ENCODE results near the gene CRHR1.

Gene CRHR1

DNA sequence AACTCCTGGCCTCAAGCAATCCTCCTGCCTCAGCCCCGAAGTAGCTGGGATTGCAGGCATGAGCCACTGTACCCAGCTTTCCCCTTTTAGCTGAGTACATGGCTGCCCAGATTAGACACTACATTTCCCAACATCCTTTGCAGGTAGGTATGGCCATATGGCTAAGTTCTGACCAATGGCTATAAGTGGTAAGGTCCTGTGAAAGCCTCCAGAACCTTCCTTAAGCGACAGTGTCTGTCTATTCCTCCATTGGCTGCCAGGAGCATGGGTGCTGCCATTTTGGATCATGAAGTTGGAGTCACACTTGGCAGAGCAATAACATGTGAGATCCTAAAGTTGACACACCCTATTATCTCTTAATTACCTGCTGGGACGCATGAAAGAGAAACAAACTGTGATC lies 24.4 kb upstream of the CRHR1 start:
- no peak for DNase-seq

DNA sequence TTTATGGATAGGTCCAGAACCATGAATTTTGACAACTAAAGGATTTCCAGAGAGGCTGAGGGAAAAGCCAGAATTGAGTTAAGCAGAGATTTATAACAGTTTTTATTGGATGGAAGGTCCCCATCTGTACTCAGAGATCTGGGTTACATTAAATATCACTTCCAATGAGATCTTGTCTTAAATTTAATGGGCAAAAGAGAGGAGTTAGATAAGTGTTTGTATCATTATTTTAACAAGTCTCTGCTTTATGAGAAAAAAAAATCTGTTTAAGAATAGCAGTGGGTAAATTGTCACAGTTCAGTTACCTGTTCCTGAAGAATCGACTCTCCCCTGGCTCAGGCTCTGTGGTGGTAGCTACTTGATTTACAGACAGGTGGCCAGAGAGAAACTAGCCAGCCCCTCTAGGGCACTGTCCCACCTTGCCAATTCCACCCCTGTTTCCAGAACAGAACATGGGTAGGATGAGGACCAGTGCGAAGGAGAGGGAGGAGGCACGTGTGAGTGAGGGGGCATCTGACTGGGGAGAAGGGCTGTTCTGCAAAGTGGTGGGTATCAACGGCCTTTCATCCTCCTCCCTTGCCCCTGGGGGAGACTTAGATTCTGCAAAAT lies 22.1 kb upstream of the CRHR1 start:
- no peak for DNase-seq

DNA sequence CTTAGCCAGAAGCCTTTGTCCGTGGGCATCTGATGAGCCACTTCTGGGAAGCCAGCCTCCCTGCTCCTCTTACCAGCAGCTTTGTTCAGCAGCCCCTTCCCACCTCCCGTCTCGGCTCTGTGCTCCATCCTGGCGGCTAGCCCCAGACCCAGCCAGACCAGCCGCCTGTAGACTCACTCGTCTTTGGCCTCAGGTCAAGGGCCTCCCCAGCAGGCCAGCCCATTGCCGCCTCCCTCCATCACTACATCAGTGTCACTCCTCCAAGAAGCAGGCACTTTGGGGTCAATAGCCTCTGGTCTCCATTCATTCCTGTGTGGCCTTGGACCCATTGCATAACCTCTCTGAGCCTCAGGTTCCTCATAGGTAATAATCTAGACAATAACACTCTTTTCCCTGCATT lies 20.9 kb upstream of the CRHR1 start:
- no peak for DNase-seq

DNA sequence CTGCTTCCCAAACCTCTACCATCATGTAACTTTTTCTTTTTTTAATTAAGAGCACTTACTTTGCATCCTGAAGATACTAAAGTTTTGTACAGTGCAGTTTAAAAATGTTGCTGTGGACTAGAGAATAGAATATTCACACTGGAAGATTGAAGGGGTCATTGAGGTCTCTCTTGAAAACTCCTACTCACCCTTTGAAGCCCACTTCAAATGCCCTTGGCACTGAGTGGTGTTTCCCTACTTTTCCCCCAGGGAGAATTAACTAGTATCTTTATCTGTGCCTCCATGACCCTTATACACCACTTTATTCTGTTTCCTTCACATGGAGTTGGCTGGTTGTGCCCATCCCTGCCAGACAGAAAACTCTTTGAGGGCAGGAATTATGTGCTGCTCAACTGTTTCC lies 19.6 kb upstream of the CRHR1 start:
- no peak for DNase-seq

DNA sequence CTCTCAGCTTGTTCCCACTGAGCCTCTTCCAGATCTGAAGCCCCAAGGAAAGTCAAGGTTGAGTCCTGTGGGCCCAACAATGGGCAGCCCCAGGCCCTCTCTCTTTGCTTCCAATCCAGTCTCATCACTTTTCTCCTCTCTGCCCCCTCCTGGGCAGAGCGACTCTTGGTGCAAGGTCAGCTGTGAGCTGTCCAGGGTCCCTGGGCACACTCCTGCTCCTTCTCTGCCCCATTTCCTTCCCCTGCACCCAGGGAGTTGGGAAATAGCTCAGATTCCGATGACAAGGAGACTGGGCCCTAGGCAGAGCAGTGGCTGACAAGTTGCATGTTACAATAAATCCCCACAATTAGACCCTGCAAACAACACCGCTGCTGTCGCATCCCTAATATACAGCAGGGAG lies 16.1 kb upstream of the CRHR1 start:
- DNase-seq = no peak

DNA sequence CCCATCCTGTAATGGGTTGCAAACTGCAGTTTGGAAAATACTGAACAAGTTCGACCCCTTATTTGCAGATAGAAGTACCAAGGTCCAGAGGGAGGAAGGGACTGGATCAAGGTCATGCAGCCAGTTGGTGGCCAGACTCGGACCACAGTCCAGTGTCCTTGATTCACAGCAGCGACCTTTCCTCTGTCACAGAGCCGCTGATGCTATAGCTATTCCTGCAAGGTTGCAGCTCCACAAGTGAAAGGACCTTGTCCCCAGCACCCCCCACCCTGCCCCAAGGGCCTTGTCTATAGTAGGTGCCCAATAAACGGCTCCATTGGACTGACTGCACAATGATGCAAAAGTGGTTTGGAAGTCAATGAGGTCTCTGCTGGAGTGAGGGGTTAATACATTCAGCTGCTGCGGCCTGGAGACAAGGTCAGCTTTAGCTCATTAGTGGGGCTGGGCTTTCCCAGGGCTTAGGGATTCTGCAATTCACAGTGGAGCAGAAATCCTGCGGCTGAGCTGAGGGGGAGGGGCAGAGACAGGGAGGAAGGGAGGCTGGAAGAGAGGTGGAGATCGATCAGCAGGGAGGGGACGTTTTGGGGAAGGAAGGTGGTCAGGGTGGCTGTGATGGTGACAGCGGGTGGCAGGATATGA lies 13.4 kb upstream of the CRHR1 start:
- DNase-seq = no peak

DNA sequence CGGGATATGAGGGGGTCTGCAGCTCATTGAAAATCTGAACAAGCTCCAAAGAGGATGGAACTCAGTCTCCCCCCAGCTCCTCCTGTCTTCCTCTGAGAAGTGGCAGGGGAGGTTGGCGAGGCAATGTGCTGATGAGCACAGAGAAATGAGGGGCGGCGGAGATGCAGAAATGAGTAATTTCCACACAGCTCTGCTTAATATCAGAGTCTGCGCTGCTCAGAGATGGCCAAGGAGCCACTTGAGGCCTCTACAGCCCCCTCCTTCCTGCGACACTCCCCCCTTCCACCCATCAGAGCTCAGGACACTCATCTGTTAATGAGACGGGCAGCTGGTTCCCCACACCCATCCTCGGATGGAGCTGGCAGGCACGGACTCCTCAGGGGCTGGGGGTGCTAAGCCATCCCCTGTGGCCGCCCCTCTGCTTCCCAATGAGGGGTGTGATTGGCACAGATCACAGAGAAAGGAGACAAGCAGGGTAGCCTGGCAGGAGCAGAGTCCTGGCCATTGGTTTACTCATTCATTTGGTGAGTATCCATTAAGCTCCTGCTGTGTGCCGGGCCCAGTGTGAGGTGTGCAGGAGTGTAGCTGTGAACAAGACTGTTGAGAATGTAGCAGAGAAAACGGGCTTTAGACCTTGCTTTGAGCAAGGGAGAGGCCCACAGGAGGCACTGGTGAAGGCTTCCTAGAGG lies 12.7 kb upstream of the CRHR1 start:
- DNase-seq = no peak

DNA sequence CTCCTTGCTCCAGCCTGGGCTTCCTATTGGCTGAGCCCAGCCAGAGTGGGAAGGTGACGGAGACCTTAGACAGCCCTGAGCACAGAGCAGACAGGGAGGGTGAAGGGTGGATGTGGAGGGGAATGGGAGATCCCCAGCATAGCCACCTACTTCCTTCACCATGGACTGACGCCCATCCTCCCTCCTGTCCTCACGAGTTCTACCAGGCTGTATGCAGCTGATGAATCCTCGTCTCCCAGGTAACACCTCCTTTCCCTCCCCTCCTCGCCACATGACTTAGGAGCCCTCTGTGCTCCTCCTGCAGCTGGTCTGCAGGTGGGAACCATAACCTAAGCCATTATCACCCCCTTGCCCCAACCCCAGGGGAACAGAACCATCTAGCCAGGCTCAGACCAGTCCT lies 9.0 kb upstream of the CRHR1 start:
- DNase-seq = no peak

DNA sequence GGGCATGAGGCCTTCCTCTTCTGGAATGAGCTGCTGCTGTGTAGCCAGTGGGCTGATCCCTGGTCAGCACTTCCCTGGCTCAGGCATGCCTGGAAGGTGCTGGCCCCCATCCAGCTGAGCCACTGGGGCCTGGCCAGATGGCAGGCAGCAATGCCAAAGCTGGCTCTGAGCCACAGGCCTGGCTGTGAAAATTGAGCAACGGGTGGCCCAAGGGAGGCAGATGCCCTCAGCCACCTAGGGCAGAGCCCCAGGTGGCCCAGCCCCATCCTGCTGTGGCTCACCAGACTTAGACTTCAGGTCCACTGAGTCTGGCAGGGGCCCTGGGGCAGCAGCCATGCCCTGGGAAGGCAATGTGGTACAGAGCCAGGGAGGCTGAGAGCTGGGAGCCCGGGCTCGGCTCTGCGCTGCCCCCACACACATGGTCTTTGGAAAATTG lies 8.5 kb upstream of the CRHR1 start:
- no peak for DNase-seq

DNA sequence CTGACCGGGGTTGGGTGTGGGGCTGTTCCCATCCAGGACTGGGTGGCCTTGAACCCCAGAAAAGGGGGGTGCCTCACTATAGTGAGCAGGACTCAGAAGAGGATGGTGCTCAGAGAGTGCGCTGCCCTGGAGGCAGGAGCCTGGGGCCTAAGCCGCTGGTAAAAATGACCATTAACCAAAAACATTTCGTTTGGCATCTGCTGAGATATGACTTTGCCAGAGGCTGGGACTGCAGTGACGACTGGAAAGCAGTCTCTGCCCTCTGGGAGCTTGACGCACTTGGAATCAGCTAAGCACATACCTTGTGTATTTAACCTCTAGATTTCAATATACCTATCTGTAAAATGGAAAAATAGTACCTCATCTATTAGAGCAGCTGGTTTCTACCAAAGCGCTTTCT lies 7.2 kb upstream of the CRHR1 start:
- no peak for DNase-seq

DNA sequence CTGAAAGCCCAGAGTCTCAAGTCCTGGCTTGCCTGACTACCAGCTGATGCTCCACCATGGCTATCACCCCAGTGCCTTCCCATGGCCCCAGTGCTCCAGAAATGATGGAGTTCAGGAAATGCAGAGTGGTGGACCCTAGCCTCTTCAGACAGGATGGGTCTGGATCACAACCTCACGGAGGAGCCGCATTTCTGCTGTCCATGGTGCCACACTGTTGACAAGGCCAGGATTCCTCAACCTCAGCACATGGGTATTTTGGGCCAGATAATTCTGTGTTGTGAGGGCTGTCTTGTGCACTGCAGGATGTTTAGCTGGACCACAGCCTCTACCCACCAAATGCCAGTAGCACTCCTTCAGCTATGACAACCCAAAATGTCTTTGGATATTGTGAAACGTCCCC lies 6.7 kb upstream of the CRHR1 start:
- DNase-seq = no peak

DNA sequence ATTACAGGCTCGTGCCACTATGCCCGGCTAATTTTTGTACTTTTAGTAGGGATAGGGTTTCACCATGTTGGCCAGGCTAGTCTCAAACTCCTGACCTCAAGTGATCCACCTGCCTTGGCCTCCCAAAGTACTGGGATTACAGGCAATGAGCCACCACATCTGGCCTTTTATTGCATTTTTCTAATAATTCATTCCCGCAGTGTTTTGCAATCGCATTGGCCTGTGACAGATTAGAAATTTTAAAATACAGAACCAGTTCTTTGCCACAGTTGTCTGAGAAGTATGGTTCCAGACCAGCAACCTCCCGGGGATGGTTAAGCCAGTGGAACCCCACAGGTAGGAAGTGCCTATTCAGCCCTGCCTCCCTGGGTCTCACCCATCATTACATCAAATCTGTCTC lies 3.2 kb upstream of the CRHR1 start:
- DNase-seq = no peak

DNA sequence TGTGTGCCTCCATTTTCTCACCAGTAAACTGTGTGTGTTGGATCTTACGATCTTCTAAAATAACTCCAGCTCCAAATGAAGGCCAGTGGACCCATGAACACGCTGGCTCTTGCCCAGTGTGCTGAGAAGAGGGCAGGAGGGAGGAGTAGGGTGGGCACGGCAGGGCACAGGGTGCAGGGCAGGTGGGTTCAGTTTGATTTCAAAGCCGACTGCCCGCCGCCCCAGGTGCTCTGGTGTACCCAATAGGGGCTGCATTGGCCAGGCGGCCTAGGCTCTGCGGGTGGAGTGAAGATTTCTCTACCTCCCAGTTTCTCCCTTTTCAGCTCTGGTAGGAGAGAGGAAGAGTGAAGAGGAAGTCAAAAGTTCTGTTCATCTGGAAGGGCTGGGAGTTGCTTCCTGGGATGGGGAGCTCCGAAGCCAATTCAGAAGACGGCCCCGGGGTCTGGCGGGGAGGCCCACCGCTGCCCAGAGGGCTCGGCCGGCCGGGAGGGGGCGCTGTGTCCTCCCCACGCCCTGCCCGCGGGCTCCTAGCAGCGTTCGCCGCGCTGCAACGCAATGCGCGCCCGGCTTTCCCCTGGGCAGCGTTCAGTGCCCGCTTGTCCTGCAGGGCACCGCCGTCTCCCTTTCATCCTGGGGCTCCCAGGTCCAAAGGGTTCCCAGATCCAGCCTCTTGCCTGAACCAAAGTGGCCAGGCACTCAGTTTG lies 1.1 kb upstream of the CRHR1 start:
- DNase-seq = no peak

DNA sequence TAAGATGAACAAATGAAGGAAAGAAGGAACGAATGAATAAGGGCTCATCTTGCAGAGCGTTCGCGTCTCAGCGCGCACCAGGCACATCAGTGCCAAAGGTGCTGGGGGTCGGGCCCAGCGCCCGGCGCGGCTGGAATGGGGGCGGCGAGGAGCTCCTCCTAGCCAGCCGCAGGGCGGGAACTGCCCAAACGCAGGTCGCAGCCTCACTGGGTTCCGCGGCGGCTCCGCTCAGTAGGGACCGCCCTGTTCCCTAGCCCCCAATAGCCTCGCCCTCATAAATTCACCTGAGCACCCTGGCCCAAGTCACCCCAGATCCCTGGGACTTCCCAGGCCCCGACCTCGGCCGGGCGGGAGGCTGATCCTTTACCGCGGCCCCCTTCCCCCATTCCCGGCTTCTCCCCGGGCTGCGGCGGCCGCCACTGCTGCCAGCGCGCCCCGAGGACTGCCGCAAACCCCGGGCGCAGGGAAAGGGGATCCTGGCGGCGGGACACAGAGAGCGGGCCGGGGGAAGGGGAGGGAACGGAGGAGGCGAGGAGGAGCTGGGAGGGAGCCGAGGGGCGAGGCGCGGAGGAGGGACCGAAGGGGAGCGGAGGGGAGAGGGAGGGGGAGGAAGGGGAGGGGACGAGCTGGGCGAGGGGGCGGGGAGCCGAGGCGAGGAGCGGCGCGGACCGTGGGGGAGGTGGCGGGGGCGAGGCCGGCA lies 377 bp upstream of the CRHR1 start:
- DNase-seq = no peak

DNA sequence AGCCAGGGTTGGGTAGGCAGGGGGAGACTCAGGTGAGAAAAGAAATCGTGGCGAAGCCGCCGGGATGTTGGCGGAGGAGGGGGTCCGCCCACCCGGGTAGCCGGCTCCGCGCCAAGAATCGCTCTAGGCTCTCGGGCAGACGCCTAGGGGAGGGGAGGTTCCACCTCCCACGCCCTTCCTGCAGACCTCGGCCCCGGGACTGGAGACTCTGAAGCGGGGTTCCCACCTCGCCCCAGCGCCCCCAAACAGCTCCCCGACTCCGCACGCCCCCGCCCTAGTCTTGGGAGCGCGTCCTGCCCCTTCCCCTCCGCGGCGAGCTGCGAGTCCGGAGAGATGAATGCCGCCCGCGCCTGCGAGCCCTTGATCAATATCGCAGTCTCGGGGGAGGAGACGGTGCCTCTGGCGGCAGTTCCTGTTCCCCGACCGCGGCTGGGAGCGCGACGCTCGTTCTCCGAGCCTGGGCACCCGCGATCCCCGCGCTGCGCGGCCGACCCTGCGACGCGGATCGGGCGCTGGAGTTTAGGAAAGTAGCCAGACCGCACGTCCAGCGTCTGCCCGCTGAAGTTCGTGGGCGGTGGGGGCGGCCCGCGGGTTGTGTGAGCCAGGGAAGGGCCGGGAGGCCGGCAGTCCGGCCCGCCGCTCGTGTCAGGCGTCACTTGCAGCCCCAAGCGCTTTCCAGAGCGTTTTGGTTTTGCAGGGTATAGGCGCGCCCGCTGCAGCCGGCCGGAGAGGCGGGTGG lies 790 bp downstream of the CRHR1 start:
- DNase-seq = no peak

DNA sequence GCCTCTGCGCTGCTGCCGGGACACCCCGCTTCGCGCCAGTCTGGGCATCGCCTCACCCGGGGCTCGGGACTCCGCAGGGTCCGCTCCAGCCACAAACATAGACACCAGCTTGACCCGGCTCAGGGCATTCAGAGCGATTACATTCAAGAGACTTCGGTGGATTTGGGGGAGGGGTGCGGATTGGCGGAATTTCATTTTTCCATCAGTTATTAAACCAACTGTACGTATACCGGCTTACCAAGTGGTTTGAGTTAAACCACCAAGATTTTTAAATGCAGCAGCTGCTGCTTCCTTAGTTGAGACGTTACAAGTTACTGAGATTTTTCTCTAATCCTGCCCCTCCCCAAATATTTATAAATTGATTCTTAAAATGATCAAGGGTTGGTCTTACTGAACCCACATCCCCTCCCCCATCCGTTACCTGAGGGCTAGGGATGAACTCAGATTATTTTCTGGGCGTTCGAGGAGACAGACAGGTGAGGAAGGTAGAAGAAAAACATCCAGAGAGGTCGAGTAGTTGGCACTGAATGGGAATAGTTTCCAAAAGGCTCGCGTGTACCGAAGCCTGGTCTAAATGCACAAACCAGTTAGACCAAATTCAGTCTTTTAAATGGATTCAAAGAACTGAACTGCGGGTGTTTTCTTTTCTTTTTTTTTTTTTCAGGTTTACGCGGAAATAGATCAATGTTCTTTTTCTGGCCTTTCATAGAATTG lies 1.5 kb downstream of the CRHR1 start:
- DNase-seq = no peak

DNA sequence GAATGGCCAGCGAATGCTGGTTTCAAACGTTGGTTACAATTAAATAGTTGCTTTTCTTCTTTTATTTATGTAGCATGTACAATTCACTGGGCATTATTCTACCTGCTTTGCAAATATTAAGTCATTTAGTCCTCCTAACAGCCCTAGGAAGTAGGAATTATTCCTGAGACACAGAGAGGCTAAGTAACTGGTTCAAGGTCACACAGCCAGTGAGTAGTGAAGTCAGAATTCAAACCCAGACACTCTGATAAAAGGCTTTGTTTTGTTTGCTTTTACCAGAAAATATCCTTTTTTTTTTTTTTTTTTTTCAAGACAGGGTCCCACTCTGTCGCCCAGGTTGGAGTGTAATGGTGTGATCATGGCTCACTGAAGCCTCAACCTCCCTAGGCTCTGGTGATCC lies 2.2 kb downstream of the CRHR1 start:
- no peak for DNase-seq

DNA sequence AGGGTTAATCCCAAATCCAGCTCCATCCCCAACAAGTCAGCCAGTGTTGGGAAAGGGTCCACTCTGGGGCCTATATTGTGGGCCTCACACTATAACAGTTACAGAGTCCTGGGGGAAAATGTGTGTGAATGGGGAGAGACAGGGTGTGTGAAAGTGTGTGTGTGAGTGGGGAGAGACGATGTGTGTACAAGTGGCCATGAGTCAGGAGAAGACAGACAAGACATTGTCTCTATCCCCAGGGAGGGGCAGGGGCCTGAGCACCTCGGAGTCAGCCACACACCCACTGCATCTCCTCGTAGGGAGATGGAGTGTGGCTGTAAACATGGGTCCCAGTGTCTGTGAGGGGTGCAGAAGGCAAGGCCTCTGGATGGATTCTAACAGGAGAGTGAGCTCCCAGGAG lies 2.9 kb downstream of the CRHR1 start:
- no peak for DNase-seq

DNA sequence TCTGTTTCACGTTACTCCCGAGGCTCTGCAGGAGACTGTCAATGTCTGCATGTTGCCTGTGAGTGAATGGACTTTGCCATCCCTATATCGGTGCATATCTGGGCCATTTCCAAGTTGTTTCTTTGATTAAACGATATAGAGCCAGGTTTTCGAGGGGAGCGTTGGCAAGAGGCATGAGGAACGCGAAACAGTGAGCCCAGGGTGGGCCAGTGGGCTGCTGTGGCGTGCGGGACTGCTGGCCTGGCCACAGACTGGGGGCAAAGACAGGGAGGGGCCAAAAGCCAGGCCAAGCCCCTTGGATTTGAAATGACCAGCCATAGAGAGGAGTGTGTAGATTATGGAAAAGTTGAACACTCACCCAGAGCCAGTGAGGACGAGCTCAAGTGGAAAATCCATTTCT lies 3.5 kb downstream of the CRHR1 start:
- no peak for DNase-seq

DNA sequence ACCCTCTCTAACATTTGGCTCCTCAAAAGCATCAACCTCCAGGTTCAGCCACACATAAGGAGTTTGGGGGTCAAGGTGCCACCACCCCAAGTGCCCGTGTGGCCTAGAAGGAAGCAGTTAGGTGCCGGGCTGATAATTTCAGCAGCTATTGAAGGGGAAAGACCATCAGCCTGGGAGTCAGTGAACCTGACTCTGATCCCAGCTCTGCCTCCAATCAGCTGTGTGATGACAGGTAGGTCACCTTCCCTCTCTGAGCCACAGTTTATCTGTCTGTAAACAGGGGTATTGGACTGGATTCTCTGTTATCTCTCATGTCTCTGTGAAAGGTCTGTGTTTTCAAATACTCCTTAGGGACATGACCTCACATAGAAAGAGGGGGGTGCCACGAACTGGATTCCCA lies 3.9 kb downstream of the CRHR1 start:
- no peak for DNase-seq

DNA sequence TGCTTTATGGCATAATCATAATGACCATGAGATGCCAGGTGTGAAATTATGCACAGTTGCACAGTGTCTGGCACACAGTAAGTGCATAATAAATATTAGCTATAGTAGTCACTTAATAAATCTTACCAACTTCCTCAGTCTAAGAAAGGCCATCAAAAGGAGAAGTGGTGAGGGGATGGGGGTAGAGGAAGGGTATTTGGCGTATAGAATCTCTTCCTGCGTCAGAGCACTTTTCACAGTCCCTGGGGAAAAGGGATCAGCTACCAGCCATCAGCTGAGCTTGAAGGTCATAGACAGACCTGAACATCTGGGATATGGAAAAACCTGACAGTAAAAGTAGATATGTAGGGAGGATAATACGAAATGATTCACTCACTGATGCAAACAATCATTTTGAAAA lies 5.8 kb downstream of the CRHR1 start:
- DNase-seq = no peak

DNA sequence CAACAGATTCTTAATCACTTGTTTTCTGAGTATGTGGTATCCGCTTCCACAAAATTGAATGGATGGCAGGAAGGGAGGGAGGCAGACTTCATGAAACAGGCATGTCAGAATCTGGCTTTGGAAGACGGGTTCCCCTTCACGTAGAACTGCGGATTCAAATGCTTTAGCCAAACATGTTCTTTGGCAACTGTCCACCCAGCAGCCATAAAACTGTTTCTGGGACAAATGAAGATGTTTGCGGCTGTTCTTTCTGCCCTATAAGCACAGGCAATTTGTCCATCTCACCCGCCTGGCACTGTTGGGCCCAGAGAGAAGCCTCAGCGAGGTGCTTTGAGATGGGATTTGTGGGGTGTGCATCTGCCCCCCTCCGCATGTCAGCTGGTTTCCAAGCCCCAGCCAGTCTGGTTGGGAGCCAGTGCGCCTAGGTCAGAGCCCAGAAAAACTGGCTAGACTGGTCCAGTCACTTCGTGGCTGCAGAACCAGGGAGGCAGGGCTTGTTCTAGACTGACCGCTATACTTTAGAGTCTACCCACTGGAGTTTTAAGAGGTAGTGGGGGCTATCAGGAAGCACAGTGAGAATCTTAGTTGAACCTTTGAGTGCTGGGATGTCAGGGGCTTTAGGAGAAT lies 6.3 kb downstream of the CRHR1 start:
- no peak for DNase-seq
